IPS-18a (cell line): ENCODE measurements around the gene EGFL7.

Source experiments
- H3K27ac ChIP-seq: one replicate; pipeline ENCODE4 v1.5.1; 2013; ENCODE audit warnings: low read length
- H3K27me3 ChIP-seq: one replicate; pipeline ENCODE4 v1.6.1; 2013; ENCODE audit warnings: mild to moderate bottlenecking, low read length; ENCODE audit not compliant: control insufficient read depth, insufficient read depth
- H3K36me3 ChIP-seq: one replicate; pipeline ENCODE4 v1.6.1; 2013; ENCODE audit warnings: low read depth, low read length; ENCODE audit not compliant: control insufficient read depth
- H3K4me1 ChIP-seq: one replicate; pipeline ENCODE4 v1.6.1; 2013; ENCODE audit warnings: low read depth, low read length; ENCODE audit not compliant: control insufficient read depth
- H3K4me3 ChIP-seq: one replicate; pipeline ENCODE4 v1.5.1; 2013; ENCODE audit warnings: low read length
- H3K9ac ChIP-seq: one replicate; pipeline ENCODE4 v1.6.1; 2013; ENCODE audit warnings: mild to moderate bottlenecking, low read length, moderate library complexity
- H3K9me3 ChIP-seq: one replicate; pipeline ENCODE4 v1.6.1; 2013; ENCODE audit warnings: low read depth, low read length; ENCODE audit not compliant: control insufficient read depth

EGFL7 gene

GRCh38 chr9:136650648-136651047, 12.1 kb upstream of the EGFL7 start:
- H3K4me1 ChIP-seq = no peaks in the 10 kb centered on the region
- H3K9me3 ChIP-seq = no peaks in the 10 kb centered on the region
- no peak overlapping the region for H3K4me3 ChIP-seq
- no peak overlapping the region for H3K9ac ChIP-seq
- no peak overlapping the region for H3K27ac ChIP-seq
- H3K36me3 ChIP-seq = no peaks in the 10 kb centered on the region
- H3K27me3 ChIP-seq = no peaks in the 10 kb centered on the region

- Histone ChIP-seq H3K9ac (no peak overlapping the region), H3K36me3 (no peaks in the 10 kb centered on the region), H3K4me1 (no peaks in the 10 kb centered on the region), H3K27me3 (no peaks in the 10 kb centered on the region), H3K4me3 (no peak overlapping the region), H3K9me3 (no peaks in the 10 kb centered on the region), H3K27ac (no peak overlapping the region)
These were observed 10.9 kb upstream of the EGFL7 start for GRCh38 chr9:136651860-136652259.

GRCh38 chr9:136653323-136654079, 9.2 kb upstream of the EGFL7 start:
- no peak overlapping the region for H3K27ac ChIP-seq
- H3K9ac ChIP-seq = no peak overlapping the region

GRCh38 chr9:136654820-136655535, 7.7 kb upstream of the EGFL7 start:
- no peaks in the 10 kb centered on the region for H3K4me1 ChIP-seq
- H3K4me3 ChIP-seq = no peak overlapping the region
- H3K36me3 ChIP-seq = no peaks in the 10 kb centered on the region
- H3K27me3 ChIP-seq = no peaks in the 10 kb centered on the region
- no peak overlapping the region for H3K9ac ChIP-seq
- H3K27ac ChIP-seq = no peak overlapping the region
- no peaks in the 10 kb centered on the region for H3K9me3 ChIP-seq

More at GRCh38 chr9:136653323-136654079, 9.2 kb upstream of the EGFL7 start:
- H3K4me1 ChIP-seq = no peaks in the 10 kb centered on the region
- H3K36me3 ChIP-seq = no peaks in the 10 kb centered on the region
- no peaks in the 10 kb centered on the region for H3K27me3 ChIP-seq
- H3K4me3 ChIP-seq = no peak overlapping the region
- H3K9me3 ChIP-seq = no peaks in the 10 kb centered on the region

- H3K9me3 ChIP-seq = no peaks in the 10 kb centered on the region
- H3K4me3 ChIP-seq = no peak overlapping the region
- H3K4me1 ChIP-seq = no peaks in the 10 kb centered on the region
- no peak overlapping the region for H3K9ac ChIP-seq
- H3K27ac ChIP-seq = no peak overlapping the region
- no peaks in the 10 kb centered on the region for H3K27me3 ChIP-seq
- no peaks in the 10 kb centered on the region for H3K36me3 ChIP-seq
These were observed 7.1 kb upstream of the EGFL7 start for GRCh38 chr9:136655536-136656182.

- no peak overlapping the region for H3K9ac ChIP-seq
- H3K27me3 ChIP-seq = no peaks in the 10 kb centered on the region
- H3K36me3 ChIP-seq = no peaks in the 10 kb centered on the region
- no peaks in the 10 kb centered on the region for H3K4me1 ChIP-seq
- no peak overlapping the region for H3K27ac ChIP-seq
- no peaks in the 10 kb centered on the region for H3K9me3 ChIP-seq
- H3K4me3 ChIP-seq = no peak overlapping the region
These were observed 6.5 kb upstream of the EGFL7 start for GRCh38 chr9:136656183-136656738.

- H3K4me1 ChIP-seq = no peaks in the 10 kb centered on the region
- no peak overlapping the region for H3K4me3 ChIP-seq
- no peaks in the 10 kb centered on the region for H3K9me3 ChIP-seq
- H3K27me3 ChIP-seq = no peaks in the 10 kb centered on the region
- H3K36me3 ChIP-seq = no peaks in the 10 kb centered on the region
- no peak overlapping the region for H3K27ac ChIP-seq
- no peak overlapping the region for H3K9ac ChIP-seq
These were observed 5.7 kb upstream of the EGFL7 start for GRCh38 chr9:136656795-136657611.

GRCh38 chr9:136657974-136658848, 4.5 kb upstream of the EGFL7 start:
- no peaks in the 10 kb centered on the region for H3K27me3 ChIP-seq
- H3K9ac ChIP-seq = no peak overlapping the region
- no peaks in the 10 kb centered on the region for H3K36me3 ChIP-seq
- no peaks in the 10 kb centered on the region for H3K4me1 ChIP-seq
- H3K4me3 ChIP-seq = no peak overlapping the region
- no peaks in the 10 kb centered on the region for H3K9me3 ChIP-seq
- H3K27ac ChIP-seq = no peak overlapping the region

GRCh38 chr9:136658849-136659535, 3.7 kb upstream of the EGFL7 start:
- H3K9ac ChIP-seq = no peak overlapping the region

More at GRCh38 chr9:136658849-136659535, 3.7 kb upstream of the EGFL7 start:
- no peaks in the 10 kb centered on the region for H3K27me3 ChIP-seq
- H3K36me3 ChIP-seq = no peaks in the 10 kb centered on the region
- H3K4me1 ChIP-seq = no peaks in the 10 kb centered on the region
- no peak overlapping the region for H3K27ac ChIP-seq
- H3K9me3 ChIP-seq = no peaks in the 10 kb centered on the region
- no peak overlapping the region for H3K4me3 ChIP-seq
